ENCODE data around the gene CAMTA1. TPM values are rescaled to one million over a fixed set of nuclear protein-coding genes. Genes with fewer than 3 reads are reported as not detected.

Gene CAMTA1
- total and polyA plus RNA-seq, 9 of the 15 experiments (the other 6 are each of a cell fraction or from before 2014, with no cell fraction given) = 43.9 to 161 (median 65.9) TPM

GRCh38 chr1:6784560-6785317 lies 515 bp upstream of the CAMTA1 start (continued):
- TF ChIP-seq GMEB1 (CRISPR knock-in tag; IDR thresholded peaks at IDR 0.05) = peak; percentile 67
- TF ChIP-seq MTA3 (IDR thresholded peaks at IDR 0.05; ENCODE audit: borderline replicate concordance) = peak; percentile 94
- no peak for TF ChIP-seq BRCA1 (IDR thresholded peaks at IDR 0.05)
- TF ChIP-seq BRCA1 (CRISPR knock-in tag; IDR thresholded peaks at IDR 0.05) = peak; percentile 48; the same call in 1 of the 2 replicates
- no peak for TF ChIP-seq ZKSCAN3 (CRISPR knock-in tag; IDR thresholded peaks at IDR 0.05)
- peak; percentile 35 for TF ChIP-seq HCFC1 (IDR thresholded peaks at IDR 0.05; ENCODE audit: low read depth, low read length)
- 0 out of 2 replicates have a peak, but pooled peaks have one; percentile 24 for TF ChIP-seq STAT5A (IDR thresholded peaks at IDR 0.05; ENCODE audit: borderline replicate concordance, low read length)
- peak; percentile 80; the same call in 1 of the 2 replicates for TF ChIP-seq ZNF232 (CRISPR knock-in tag; IDR thresholded peaks at IDR 0.05)
- TF ChIP-seq ZBTB11 (CRISPR knock-in tag; IDR thresholded peaks at IDR 0.05) = peak in 1 of 3 experiments; percentile 92; a peak in 3 of 6 replicates
- TF ChIP-seq ZBTB1 (CRISPR knock-in tag; IDR thresholded peaks at IDR 0.05; ENCODE audit: borderline replicate concordance, low read depth) = peak; percentile 81; the same call in 1 of the 2 replicates
- peak; percentile 86 for TF ChIP-seq CREM (IDR thresholded peaks at IDR 0.05; ENCODE audit: low read depth)
- no peak for TF ChIP-seq BMI1 (IDR thresholded peaks at IDR 0.05; ENCODE audit: low read length)
- no peak for TF ChIP-seq ZNF277 (CRISPR knock-in tag; IDR thresholded peaks at IDR 0.05; ENCODE audit: borderline replicate concordance)
- peak; percentile 16 for TF ChIP-seq PRDM10 (IDR thresholded peaks at IDR 0.05; ENCODE audit: partially characterized antibody)
